ENCODE measurements around the gene LPO.

LPO gene

DNA sequence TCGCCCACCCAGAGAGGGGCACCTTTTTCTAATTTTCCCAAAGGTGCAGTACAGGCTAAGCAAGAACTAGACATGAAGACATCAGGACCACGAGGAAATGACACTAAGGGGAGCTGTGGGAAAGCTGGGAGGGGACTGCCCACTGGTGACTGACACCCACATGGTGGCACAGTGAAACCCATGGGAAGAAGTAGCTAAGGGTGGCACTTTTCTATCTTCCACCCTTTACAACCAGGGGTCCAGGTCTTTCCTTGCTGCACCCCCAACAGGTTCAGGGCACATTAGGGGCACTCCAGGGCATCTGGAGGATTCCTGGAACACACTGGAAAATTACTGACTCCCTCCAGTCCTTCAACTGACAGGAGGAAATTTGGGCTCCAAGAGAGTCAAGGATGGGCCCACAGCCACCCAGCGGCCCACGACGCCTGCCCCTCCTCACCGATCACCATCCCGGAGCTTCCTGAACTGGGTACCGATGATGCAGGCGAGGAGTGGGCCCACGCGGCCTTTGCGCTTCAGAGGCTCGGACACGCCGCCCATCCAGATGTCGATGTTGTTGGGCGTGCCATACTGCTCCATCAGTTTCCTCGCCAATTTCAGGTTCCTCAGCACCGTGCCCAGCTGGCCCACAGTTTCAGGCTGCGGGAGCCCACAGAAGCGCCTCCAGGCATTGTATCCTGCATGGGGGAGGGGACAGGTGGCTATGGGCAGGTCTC lies 33.0 kb downstream of the LPO start:
- TF ChIP-seq CEBPB (IDR thresholded peaks at IDR 0.05): no peak
- no peak for TF ChIP-seq EGR1 (IDR thresholded peaks at IDR 0.05)
- TF ChIP-seq, protein P1, sequence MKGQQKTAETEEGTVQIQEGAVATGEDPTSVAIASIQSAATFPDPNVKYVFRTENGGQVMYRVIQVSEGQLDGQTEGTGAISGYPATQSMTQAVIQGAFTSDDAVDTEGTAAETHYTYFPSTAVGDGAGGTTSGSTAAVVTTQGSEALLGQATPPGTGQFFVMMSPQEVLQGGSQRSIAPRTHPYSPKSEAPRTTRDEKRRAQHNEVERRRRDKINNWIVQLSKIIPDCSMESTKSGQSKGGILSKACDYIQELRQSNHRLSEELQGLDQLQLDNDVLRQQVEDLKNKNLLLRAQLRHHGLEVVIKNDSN (IDR thresholded peaks at IDR 0.05): no peak
- no peak for TF ChIP-seq TAF1 (IDR thresholded peaks at IDR 0.05; ENCODE audit: low read depth)
- TF ChIP-seq EP300 (IDR thresholded peaks at IDR 0.05; ENCODE audit: borderline replicate concordance): no peak
- TF ChIP-seq YY1 (IDR thresholded peaks at IDR 0.05; ENCODE audit: low read depth): no peak
- no peak for TF ChIP-seq NFIC (IDR thresholded peaks at IDR 0.05)
- TF ChIP-seq ZBTB7A (IDR thresholded peaks at IDR 0.05; ENCODE audit: low read depth): no peak
- no peak for TF ChIP-seq FOXM1 (IDR thresholded peaks at IDR 0.05; ENCODE audit: borderline replicate concordance, low read depth)
- TF ChIP-seq, protein P2, sequence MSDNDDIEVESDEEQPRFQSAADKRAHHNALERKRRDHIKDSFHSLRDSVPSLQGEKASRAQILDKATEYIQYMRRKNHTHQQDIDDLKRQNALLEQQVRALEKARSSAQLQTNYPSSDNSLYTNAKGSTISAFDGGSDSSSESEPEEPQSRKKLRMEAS (IDR thresholded peaks at IDR 0.05): no peak
- TF ChIP-seq, protein P3, sequence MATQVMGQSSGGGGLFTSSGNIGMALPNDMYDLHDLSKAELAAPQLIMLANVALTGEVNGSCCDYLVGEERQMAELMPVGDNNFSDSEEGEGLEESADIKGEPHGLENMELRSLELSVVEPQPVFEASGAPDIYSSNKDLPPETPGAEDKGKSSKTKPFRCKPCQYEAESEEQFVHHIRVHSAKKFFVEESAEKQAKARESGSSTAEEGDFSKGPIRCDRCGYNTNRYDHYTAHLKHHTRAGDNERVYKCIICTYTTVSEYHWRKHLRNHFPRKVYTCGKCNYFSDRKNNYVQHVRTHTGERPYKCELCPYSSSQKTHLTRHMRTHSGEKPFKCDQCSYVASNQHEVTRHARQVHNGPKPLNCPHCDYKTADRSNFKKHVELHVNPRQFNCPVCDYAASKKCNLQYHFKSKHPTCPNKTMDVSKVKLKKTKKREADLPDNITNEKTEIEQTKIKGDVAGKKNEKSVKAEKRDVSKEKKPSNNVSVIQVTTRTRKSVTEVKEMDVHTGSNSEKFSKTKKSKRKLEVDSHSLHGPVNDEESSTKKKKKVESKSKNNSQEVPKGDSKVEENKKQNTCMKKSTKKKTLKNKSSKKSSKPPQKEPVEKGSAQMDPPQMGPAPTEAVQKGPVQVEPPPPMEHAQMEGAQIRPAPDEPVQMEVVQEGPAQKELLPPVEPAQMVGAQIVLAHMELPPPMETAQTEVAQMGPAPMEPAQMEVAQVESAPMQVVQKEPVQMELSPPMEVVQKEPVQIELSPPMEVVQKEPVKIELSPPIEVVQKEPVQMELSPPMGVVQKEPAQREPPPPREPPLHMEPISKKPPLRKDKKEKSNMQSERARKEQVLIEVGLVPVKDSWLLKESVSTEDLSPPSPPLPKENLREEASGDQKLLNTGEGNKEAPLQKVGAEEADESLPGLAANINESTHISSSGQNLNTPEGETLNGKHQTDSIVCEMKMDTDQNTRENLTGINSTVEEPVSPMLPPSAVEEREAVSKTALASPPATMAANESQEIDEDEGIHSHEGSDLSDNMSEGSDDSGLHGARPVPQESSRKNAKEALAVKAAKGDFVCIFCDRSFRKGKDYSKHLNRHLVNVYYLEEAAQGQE (IDR thresholded peaks at IDR 0.05; ENCODE audit: low read depth): no peak
- no peak for TF ChIP-seq RAD21 (IDR thresholded peaks at IDR 0.05; ENCODE audit: low read depth)
- TF ChIP-seq TEAD4 (IDR thresholded peaks at IDR 0.05): no peak
- TF ChIP-seq CREB1 (IDR thresholded peaks at IDR 0.05; ENCODE audit: low read depth): no peak
- no peak for TF ChIP-seq TCF12 (IDR thresholded peaks at IDR 0.05; ENCODE audit: low read depth)

DNA sequence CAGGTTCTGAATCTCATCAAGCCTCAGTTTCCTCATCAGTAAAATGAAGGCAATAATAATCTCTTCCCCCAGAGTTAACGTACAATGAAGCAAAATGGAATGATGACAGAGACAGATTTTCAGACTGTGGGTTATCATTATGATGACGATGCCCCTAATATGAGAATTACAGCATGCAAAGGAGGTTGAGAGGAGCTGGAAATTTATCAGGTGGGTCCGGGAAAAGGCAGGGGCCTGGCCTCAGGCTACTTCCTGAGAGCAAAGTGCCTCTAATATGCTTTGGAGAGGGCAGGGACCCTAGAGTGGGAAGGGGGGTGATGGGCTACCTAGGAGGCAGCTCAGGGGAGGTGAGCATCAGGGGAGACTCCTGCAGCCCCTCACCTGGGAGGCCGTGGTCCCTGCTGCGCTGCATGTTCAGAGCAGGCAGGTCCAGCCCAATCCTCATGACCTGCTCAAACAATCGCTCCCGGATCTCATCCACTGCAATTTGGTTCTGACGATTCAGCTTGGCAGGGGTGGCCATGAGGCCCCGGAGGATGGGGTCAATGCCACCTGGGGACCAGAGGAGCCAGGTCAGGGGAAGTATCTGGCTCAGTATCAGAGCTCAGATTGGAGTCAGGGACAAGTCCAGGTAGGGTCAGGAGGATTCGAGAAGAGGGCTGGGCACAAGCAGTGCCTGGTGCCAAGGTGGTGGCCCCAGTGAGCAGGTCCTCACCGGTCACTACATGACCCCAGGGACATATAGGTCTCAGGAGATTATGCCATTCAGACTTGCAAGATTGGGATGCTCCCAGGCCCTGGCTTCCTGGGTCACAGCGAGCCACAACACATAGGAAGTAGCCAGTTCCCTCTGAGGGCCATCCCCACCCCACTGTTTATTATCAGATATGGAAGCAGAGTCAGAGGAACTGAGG lies 34.2 kb downstream of the LPO start:
- TF ChIP-seq TCF12 (IDR thresholded peaks at IDR 0.05; ENCODE audit: low read depth) (no peak), YY1 (IDR thresholded peaks at IDR 0.05; ENCODE audit: low read depth) (no peak), EP300 (IDR thresholded peaks at IDR 0.05; ENCODE audit: borderline replicate concordance) (no peak), RAD21 (IDR thresholded peaks at IDR 0.05; ENCODE audit: low read depth) (no peak), EGR1 (IDR thresholded peaks at IDR 0.05) (no peak), TAF1 (IDR thresholded peaks at IDR 0.05; ENCODE audit: low read depth) (no peak), NFIC (IDR thresholded peaks at IDR 0.05) (no peak), CEBPB (IDR thresholded peaks at IDR 0.05) (no peak)

DNA sequence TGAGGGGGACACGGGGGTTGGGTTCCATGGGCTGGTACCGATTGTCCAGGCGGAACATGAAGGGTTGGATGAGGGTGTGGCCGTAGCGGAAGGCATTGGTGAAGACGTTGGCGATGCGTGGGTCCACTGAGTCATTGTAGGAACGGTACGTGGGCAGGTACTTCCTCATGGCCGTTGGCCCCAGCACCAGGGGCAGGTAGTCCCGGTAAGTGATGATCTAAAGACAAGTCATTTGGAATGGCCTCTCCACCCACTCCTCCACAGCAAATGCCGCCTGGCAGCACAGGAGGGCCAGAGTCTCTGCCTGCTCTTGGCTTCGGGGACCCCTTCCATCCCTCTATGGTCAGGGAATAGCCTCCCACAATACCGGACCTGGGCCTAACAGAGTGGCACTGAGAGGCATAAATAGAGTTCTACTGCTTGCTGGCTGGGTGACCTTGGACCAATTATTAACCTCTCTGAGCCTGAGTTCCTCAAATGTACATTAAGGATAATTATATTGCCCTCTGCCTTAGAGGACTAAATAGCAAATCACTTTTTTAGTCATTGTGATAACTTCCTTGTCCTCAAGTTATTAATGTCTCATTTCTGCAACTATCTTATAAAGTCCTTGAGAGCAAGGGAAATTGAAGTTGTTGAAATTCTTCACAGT lies 35.2 kb downstream of the LPO start:
- TF ChIP-seq, protein P2 (IDR thresholded peaks at IDR 0.05): no peak
- TF ChIP-seq, protein P1 (IDR thresholded peaks at IDR 0.05): no peak
- TF ChIP-seq YY1 (IDR thresholded peaks at IDR 0.05; ENCODE audit: low read depth) (no peak), EGR1 (IDR thresholded peaks at IDR 0.05) (no peak), CREB1 (IDR thresholded peaks at IDR 0.05; ENCODE audit: low read depth) (no peak)

DNA sequence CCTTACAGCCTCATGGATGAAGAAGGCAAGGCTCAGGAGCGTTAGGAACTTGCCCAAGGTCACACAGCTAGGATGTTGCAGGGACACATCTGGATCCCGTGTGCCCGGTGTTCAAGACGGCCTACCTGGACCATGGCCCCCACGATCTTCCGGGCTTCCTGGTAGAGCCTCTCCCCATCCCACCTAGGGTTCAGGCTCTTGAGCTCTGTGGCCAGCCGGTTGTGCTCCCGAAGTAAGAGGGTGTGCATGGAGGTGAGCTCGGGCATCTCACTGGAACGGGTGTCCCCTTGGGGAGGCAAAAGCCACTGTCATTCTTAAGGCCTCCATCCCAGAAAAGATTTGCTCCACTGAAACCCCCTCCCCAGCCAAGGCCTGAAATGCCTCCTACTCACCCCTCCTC lies 37.0 kb downstream of the LPO start:
- TF ChIP-seq NFIC (IDR thresholded peaks at IDR 0.05) (no peak), EP300 (IDR thresholded peaks at IDR 0.05; ENCODE audit: borderline replicate concordance) (no peak), EGR1 (IDR thresholded peaks at IDR 0.05) (no peak), FOXM1 (IDR thresholded peaks at IDR 0.05; ENCODE audit: borderline replicate concordance, low read depth) (no peak), CEBPB (IDR thresholded peaks at IDR 0.05) (no peak), YY1 (IDR thresholded peaks at IDR 0.05; ENCODE audit: low read depth) (no peak), ZBTB7A (IDR thresholded peaks at IDR 0.05; ENCODE audit: low read depth) (no peak), TCF12 (IDR thresholded peaks at IDR 0.05; ENCODE audit: low read depth) (no peak)
- TF ChIP-seq, protein P2 (IDR thresholded peaks at IDR 0.05): no peak
- TF ChIP-seq, protein P1 (IDR thresholded peaks at IDR 0.05): no peak
- TF ChIP-seq, protein P3 (IDR thresholded peaks at IDR 0.05; ENCODE audit: low read depth): no peak
